Breast epithelium (tissue), 3 donors: ENCODE measurements around the gene FHOD3.

Source experiments
- CTCF ChIP-seq, 3 donors: fragments of 450-650 bp; IDR thresholded peaks; one replicate each; pipeline ENCODE4 v1.5.1; 2016 to 2017; ENCODE audit warnings: antibody characterized with exemption in 3 of 3, mild to moderate bottlenecking in 3 of 3, moderate library complexity in 3 of 3
- POLR2A ChIP-seq: fragments of 450-650 bp; IDR thresholded peaks from one replicate; pipeline ENCODE4 v1.6.1; 2016; ENCODE audit warnings: antibody characterized with exemption, mild to moderate bottlenecking, moderate library complexity
- POLR2AphosphoS5 ChIP-seq, 3 donors: sonication (generic); formaldehyde crosslinking; IDR thresholded peaks; one replicate each; pipeline ENCODE4 v1.6.1; 2017; ENCODE audit warnings: antibody characterized with exemption in 3 of 3

GRCh38 chr18:36327352-36328316 lies 30.1 kb downstream of the FHOD3 start:
- no peak for TF ChIP-seq CTCF (IDR thresholded peaks at IDR 0.05)
- TF ChIP-seq POLR2A = no peak
- TF ChIP-seq POLR2AphosphoS5 (IDR thresholded peaks at IDR 0.05) = no peak
